ENCODE data around the gene SHFL.

GRCh38 chr19:10124429-10124828 lies 38.3 kb downstream of the SHFL start:
- TF ChIP-seq POLR2A (IDR thresholded peaks at IDR 0.05): no peak
- TF ChIP-seq, protein P1, sequence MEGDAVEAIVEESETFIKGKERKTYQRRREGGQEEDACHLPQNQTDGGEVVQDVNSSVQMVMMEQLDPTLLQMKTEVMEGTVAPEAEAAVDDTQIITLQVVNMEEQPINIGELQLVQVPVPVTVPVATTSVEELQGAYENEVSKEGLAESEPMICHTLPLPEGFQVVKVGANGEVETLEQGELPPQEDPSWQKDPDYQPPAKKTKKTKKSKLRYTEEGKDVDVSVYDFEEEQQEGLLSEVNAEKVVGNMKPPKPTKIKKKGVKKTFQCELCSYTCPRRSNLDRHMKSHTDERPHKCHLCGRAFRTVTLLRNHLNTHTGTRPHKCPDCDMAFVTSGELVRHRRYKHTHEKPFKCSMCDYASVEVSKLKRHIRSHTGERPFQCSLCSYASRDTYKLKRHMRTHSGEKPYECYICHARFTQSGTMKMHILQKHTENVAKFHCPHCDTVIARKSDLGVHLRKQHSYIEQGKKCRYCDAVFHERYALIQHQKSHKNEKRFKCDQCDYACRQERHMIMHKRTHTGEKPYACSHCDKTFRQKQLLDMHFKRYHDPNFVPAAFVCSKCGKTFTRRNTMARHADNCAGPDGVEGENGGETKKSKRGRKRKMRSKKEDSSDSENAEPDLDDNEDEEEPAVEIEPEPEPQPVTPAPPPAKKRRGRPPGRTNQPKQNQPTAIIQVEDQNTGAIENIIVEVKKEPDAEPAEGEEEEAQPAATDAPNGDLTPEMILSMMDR (IDR thresholded peaks at IDR 0.05): no peak

Data from right lobe of liver (tissue), 4 donors.